Spleen (tissue), 11 donors: Measurements from ENCODE around the gene UBLCP1. TPM values are rescaled to one million over a fixed set of nuclear protein-coding genes. Genes with fewer than 3 reads are reported as not detected.

ENCODE experiments used
- DNase-seq: peaks from one replicate; pipeline ENCODE4 v3.0.0-alpha.2; 2020
- H3K27ac ChIP-seq, 8 donors: fragments of 200-600 bp; sonication (generic) in 7 of 8; 1 replicate in 4 of 8; 2 replicates in 4 of 8; pipeline versions ENCODE4 v1.5.0 to v1.8.0; 2016 to 2021; ENCODE audit warnings: inconsistent platforms in 4 of 8, mild to moderate bottlenecking in 4 of 8, moderate library complexity in 1 of 8
- H3K27me3 ChIP-seq, 7 donors: fragments of 200-600 bp; sonication (generic) in 6 of 7; replicated peaks in 1 of 7; 1 replicate in 4 of 7; 2 replicates in 3 of 7; pipeline versions ENCODE4 v1.5.0 to v1.8.0; 2016 to 2021; ENCODE audit warnings: inconsistent platforms in 3 of 7, mild to moderate bottlenecking in 1 of 7
- H3K36me3 ChIP-seq, 6 donors: fragments of 200-600 bp; sonication (generic) in 5 of 6; 1 replicate in 4 of 6; 2 replicates in 2 of 6; pipeline versions ENCODE4 v1.5.0 to v1.8.0; 2016 to 2021; ENCODE audit warnings: inconsistent platforms in 2 of 6
- H3K4me1 ChIP-seq, 6 donors: fragments of 200-600 bp; sonication (generic) in 5 of 6; 1 replicate in 3 of 6; 2 replicates in 3 of 6; pipeline versions ENCODE4 v1.5.0 to v1.8.0; 2016 to 2021; ENCODE audit warnings: inconsistent platforms in 3 of 6
- H3K4me3 ChIP-seq, 8 donors: fragments of 200-600 bp; sonication (generic) in 7 of 8; 1 replicate in 4 of 8; 2 replicates in 4 of 8; pipeline versions ENCODE4 v1.5.0 to v1.8.0; 2016 to 2021; ENCODE audit warnings: inconsistent platforms in 4 of 8, mild to moderate bottlenecking in 4 of 8, moderate library complexity in 2 of 8
- H3K9me3 ChIP-seq, 8 donors: fragments of 200-600 bp; sonication (generic) in 7 of 8; 1 replicate in 4 of 8; 2 replicates in 4 of 8; pipeline versions ENCODE4 v1.5.0 to v1.8.0; 2016 to 2021; ENCODE audit warnings: inconsistent platforms in 4 of 8
- POLR2A ChIP-seq, 3 donors: fragments of 450-650 bp; IDR thresholded peaks; one replicate each; pipeline ENCODE4 v1.5.1; 2017; ENCODE audit warnings: antibody characterized with exemption in 3 of 3, mild to moderate bottlenecking in 1 of 3
- POLR2AphosphoS5 ChIP-seq, 3 donors: sonication (generic); formaldehyde crosslinking; IDR thresholded peaks; one replicate each; pipeline ENCODE4 v1.5.1; 2017; ENCODE audit warnings: antibody characterized with exemption in 3 of 3
- WGBS, 5 donors: extraction: QIAGEN DNeasy Blood & Tissue Kit in 3 of 5; methylation state at CpG; one replicate each; pipeline versions ENCODE4 v1.1.5 to v1.1.7; 2013 to 2018; 5-methylcytosine and 5-hydroxymethylcytosine counted together
- intact Hi-C: fragments of 100-400 bp; cut with DNase I; formaldehyde crosslinking; loops from one replicate; pipeline ENCODE4 v1.15.0; 2023; ENCODE audit warnings: low total_unique reads
- polyA plus RNA-seq, 3 donors: library from polyadenylated mRNA; stranded (reverse); fragments of 200-250 nt; gene quantifications; one replicate each; pipeline ENCODE4 v1.2.1, GENCODE V29; 2013
- total RNA-seq, 7 donors: library from RNA; depleted of rRNA in 3 of 7; stranded (reverse); fragments of >200 nt in 3 of 7; fragmentation: NEBNext Ultra II Directional in 4 of 7; extraction: Animal tissue kit (Norgen Biotek cat#: 25700) in 4 of 7; gene quantifications; one replicate each; pipeline versions ENCODE4 v1.1.0 to v1.2.1, GENCODE V29; 2016 to 2021
- TF ChIP-seq, protein P1 (sequence below), 11 experiments: fragments of 200-600 bp in 7 of 11; fragments of 450-650 bp in 4 of 11; sonication (generic) in 4 of 11; IDR thresholded peaks in 8 of 11; conservative IDR thresholded peaks in 3 of 11; 1 replicate in 7 of 11; 2 replicates in 4 of 11; pipeline versions ENCODE4 v1.4.0 to v1.8.0; 2016 to 2021; ENCODE audit warnings: antibody characterized with exemption in 11 of 11, inconsistent platforms in 4 of 11, mild to moderate bottlenecking in 1 of 11
- donor health status: healthy with polysubstance abuse.
- donor health status: DM: no; HTN: no; CAD: no; lungs with moderate emphysema.
- donor health status: DM: no; HTN: no; CAD: no.
- donor health status: Bipolar disorder and iron deficiency.
- donor health status: healthy.
- donor health status: DM: no; HTN: no; CAD: no.
- donor health status: DM: yes; HTN: yes; CAD: no.

Gene UBLCP1
- total and polyA plus RNA-seq, 10 donors, result 25.4 to 44.8 (median 29.9) TPM

DNA sequence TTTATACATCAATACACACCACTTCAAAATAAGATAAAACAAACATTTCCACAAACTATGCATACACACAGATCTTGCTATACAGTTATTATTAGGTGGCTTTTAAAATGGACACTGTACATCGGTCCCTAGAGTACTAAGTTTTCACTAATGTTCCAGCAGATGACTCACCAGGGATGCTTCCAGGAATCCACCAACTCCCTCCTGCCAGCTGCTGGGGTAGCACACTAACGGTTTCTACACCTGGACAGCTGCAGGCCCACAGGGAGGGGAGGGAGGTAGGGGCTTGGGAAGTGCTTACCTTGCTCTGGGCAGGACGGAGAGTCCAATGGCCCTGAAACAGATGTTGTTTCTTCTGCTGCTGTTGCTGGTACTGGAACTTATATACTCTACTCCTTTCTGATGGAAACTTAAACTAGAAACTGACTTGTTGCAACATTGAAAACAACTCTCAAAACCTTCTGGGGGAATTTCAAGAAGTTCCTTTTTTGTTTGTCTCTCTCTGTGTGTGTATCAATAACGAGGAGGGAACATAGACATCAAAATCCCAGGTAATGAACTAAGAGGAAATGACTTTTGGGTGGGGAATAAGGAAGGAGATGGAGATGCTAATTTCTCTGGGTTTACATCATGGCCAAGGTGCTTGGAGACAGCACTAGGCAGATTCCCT is 67.2 kb downstream of the UBLCP1 start, which contains the start of gene IL12B:
Gene IL12B (minus strand): TSS at position 357 of the 670 bp plus-strand sequence. CDS start 3,705 bp downstream, outside the sequence.
- peak within 1 kb of the TSS; percentile 27 to 69 (median 34) for H3K4me3 ChIP-seq
- DNase-seq, result no peak
- H3K27ac ChIP-seq, result peak within 1 kb of the TSS; percentile 57 to 89 (median 77)
- H3K9me3 ChIP-seq, result no peaks in the 10 kb centered on the region
- WGBS, 5 donors, result 47 to 70% (median 57%) methylated on average over 4 of the region's 4 CpGs
- H3K4me1 ChIP-seq, result peaks cover 2 to 35% (median 22%) of the 10 kb centered on the region in 6 donors
- H3K36me3 ChIP-seq, result no peaks in the 10 kb centered on the region
- no peaks in the 10 kb centered on the region for H3K27me3 ChIP-seq
- TF ChIP-seq POLR2A (IDR thresholded peaks at IDR 0.05) (no peak), POLR2AphosphoS5 (IDR thresholded peaks at IDR 0.05) (no peak)
- TF ChIP-seq, protein P1, sequence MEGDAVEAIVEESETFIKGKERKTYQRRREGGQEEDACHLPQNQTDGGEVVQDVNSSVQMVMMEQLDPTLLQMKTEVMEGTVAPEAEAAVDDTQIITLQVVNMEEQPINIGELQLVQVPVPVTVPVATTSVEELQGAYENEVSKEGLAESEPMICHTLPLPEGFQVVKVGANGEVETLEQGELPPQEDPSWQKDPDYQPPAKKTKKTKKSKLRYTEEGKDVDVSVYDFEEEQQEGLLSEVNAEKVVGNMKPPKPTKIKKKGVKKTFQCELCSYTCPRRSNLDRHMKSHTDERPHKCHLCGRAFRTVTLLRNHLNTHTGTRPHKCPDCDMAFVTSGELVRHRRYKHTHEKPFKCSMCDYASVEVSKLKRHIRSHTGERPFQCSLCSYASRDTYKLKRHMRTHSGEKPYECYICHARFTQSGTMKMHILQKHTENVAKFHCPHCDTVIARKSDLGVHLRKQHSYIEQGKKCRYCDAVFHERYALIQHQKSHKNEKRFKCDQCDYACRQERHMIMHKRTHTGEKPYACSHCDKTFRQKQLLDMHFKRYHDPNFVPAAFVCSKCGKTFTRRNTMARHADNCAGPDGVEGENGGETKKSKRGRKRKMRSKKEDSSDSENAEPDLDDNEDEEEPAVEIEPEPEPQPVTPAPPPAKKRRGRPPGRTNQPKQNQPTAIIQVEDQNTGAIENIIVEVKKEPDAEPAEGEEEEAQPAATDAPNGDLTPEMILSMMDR (IDR thresholded peaks at IDR 0.05 in 8 of 11, conservative IDR thresholded peaks at IDR 0.05 in 3 of 11), result no peak
- intact Hi-C loops, result no loop called here

- WGBS, 5 donors, result 4 to 6% (median 6%) methylated on average over 46 to 50 of the region's 50 CpGs
- Histone ChIP-seq H3K4me3 (peak overlapping the region; percentile 27 to 69 (median 34)), H3K4me1 (peaks cover 2 to 37% (median 22%) of the 10 kb centered on the region in 6 donors), H3K9me3 (no peaks in the 10 kb centered on the region), H3K27ac (peak overlapping the region; percentile 57 to 89 (median 77)), H3K27me3 (no peaks in the 10 kb centered on the region), H3K36me3 (no peaks in the 10 kb centered on the region)
- peak; percentile 35 to 72 (median 65) for TF ChIP-seq POLR2AphosphoS5 (IDR thresholded peaks at IDR 0.05)
- TF ChIP-seq POLR2A (IDR thresholded peaks at IDR 0.05), result no peak
- TF ChIP-seq, protein P1 (IDR thresholded peaks at IDR 0.05 in 8 of 11, conservative IDR thresholded peaks at IDR 0.05 in 3 of 11), result peak; percentile 39 to 88 (median 82)
- DNase-seq, result peak; percentile 93
- intact Hi-C loops, result no loop called here
Measured at GRCh38 chr5:159331093-159331973, 68.2 kb downstream of the UBLCP1 start.

- H3K27ac ChIP-seq, result peak overlapping the region in 6 of 8 donors; percentile 16 to 89 (median 80)
- 62 to 69% (median 64%) methylated on average over 6 of the region's 6 CpGs for WGBS, 5 donors
- H3K27me3 ChIP-seq, result no peaks in the 10 kb centered on the region
- no peaks in the 10 kb centered on the region for H3K36me3 ChIP-seq
- intact Hi-C loops, result no loop called here
- no peak for DNase-seq
- no peaks in the 10 kb centered on the region for H3K9me3 ChIP-seq
- peaks cover 2 to 53% (median 35%) of the 10 kb centered on the region in 6 donors for H3K4me1 ChIP-seq
- no peak overlapping the region for H3K4me3 ChIP-seq
- TF ChIP-seq, protein P1 (IDR thresholded peaks at IDR 0.05 in 8 of 11, conservative IDR thresholded peaks at IDR 0.05 in 3 of 11), result no peak
- no peak for TF ChIP-seq POLR2A (IDR thresholded peaks at IDR 0.05)
- TF ChIP-seq POLR2AphosphoS5 (IDR thresholded peaks at IDR 0.05), result no peak
Measured at GRCh38 chr5:159332800-159333544, 69.9 kb downstream of the UBLCP1 start.
